ENCODE data around the gene LILRB5. TPM values are rescaled to one million over a fixed set of nuclear protein-coding genes. Genes with fewer than 3 reads are reported as not detected.
"Not testable (repeated sequence)": the region's sequence is repeated elsewhere in the genome, so short reads cannot be mapped to it uniquely, and the experiment has no call there.

Gene LILRB5
- total RNA-seq, 4 donors from 2014 or later, result 0.70 to 5.9 (median 3.3) TPM

DNA sequence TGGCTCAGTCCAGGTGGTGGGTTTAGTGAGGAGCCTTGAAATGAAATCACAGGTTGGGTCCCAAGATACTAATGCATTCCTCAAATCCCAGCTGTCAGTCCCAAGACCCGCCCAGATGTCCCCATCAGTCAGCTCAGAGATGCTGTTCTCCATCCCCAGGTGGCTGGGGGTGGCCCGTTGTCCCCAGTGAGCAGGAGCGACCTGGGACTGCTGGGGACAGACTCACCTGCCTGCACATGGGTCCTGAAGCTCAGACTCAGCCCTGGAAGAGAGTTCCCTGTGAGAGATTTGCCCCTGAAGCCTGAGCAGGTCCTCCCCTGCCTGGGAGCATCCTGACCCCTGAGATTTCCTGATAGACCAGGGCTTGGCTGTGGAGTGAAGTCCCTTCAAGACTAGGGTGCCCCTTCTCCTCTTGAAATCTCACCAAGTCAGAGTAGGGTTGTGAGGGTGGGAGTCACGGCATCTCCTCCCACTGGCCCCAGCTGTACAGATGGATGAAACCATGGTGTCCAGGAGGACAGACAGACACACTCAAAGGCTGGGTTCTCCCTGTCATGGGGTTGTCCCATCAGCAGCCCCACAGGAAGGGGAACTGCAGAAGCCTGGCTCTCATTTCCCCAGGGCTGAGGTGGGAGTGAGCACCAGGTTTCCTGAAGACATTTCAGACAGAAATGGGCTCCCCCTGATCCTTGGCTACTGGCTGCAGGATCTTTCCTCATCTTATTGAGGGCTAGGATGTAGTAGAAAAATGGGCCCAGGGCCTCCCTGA is 41.5 kb upstream of the LILRB5 start:
- TF ChIP-seq, protein P1, sequence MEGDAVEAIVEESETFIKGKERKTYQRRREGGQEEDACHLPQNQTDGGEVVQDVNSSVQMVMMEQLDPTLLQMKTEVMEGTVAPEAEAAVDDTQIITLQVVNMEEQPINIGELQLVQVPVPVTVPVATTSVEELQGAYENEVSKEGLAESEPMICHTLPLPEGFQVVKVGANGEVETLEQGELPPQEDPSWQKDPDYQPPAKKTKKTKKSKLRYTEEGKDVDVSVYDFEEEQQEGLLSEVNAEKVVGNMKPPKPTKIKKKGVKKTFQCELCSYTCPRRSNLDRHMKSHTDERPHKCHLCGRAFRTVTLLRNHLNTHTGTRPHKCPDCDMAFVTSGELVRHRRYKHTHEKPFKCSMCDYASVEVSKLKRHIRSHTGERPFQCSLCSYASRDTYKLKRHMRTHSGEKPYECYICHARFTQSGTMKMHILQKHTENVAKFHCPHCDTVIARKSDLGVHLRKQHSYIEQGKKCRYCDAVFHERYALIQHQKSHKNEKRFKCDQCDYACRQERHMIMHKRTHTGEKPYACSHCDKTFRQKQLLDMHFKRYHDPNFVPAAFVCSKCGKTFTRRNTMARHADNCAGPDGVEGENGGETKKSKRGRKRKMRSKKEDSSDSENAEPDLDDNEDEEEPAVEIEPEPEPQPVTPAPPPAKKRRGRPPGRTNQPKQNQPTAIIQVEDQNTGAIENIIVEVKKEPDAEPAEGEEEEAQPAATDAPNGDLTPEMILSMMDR (IDR thresholded peaks at IDR 0.05 in 4 of 5, conservative IDR thresholded peaks at IDR 0.05 in 1 of 5), result no peak
- TF ChIP-seq POLR2A (IDR thresholded peaks at IDR 0.05), result no peak
- Histone ChIP-seq H3K27me3 (peaks cover 0 to 6% (median 0%) of the 10 kb centered on the region in 3 donors), H3K27ac (no peak overlapping the region), H3K9me3 (no peaks in the 10 kb centered on the region), H3K36me3 (no peaks in the 10 kb centered on the region), H3K4me3 (no peak overlapping the region), H3K4me1 (no peaks in the 10 kb centered on the region)
- intact Hi-C loops (cut with DNase I; ENCODE audit: low total_unique reads), result no loop called here
- no peak for ATAC-seq
- no peak for DNase-seq
- in situ Hi-C loops (cut with MboI; ENCODE audit: low sequenced_read_pairs in 4 of 4), result no loop called here

DNA sequence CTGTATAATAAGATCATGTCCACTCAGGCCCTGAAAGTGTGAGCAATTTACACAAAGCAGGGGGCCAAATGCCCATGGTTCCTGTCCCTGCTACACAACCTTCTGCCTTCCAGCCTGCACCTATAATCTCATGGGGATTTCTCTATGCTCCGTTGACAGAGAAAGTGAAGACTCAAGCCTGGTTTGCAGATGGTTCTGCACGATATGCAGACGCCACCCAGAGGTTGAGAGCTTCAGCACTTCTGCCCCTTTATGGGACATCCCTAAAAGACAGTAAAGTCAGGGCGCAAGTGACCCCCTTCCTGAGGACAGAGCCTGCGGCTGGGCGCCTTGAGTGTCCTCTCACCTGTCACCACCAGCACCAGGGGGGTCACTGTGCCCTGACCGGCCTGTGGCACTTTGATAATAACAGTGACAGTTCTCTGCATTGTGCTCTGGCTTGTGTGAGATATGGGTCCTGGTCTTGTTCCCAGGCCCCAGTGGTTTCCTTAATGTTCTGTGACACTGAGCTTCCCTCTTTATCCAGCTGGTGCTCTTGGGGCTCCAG is 40.8 kb upstream of the LILRB5 start:
- intact Hi-C loops (cut with DNase I; ENCODE audit: low total_unique reads) (no loop called here), in situ Hi-C loops (cut with MboI; ENCODE audit: low sequenced_read_pairs in 4 of 4) (no loop called here)
- no peak for DNase-seq
- Histone ChIP-seq H3K27me3 (peaks cover 0 to 6% (median 0%) of the 10 kb centered on the region in 3 donors), H3K27ac (no peak overlapping the region), H3K36me3 (no peaks in the 10 kb centered on the region), H3K9me3 (no peaks in the 10 kb centered on the region), H3K4me1 (no peaks in the 10 kb centered on the region), H3K4me3 (no peak overlapping the region)
- TF ChIP-seq, protein P1 (IDR thresholded peaks at IDR 0.05 in 4 of 5, conservative IDR thresholded peaks at IDR 0.05 in 1 of 5), result no peak
- TF ChIP-seq POLR2A (IDR thresholded peaks at IDR 0.05), result no peak
- no peak for ATAC-seq

DNA sequence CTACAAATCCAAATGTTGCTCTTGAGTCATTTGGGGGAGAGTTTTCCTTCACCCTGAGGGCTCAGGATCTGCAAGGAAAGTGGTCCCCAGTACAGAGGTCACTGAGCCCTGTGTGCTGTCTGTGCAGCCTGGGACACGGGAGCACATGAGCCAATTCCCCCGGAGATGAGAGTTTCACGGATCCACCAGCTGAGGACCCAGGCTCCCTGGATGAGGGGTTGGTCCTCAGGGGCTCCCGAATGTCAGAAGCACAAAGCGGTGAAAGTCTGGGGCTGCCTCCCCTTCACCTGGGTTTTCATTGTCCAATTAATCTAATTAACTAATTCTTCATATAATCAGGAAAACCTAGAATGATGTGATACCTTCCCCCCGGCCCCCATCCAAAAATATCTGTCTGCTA is 37.5 kb upstream of the LILRB5 start:
- TF ChIP-seq, protein P1 (IDR thresholded peaks at IDR 0.05 in 4 of 5, conservative IDR thresholded peaks at IDR 0.05 in 1 of 5), result no peak
- no peak for TF ChIP-seq POLR2A (IDR thresholded peaks at IDR 0.05)
- in situ Hi-C loops (cut with MboI; ENCODE audit: low sequenced_read_pairs in 4 of 4) (no loop called here), intact Hi-C loops (cut with DNase I; ENCODE audit: low total_unique reads) (no loop called here)
- Histone ChIP-seq H3K27ac (no peak overlapping the region), H3K4me3 (no peak overlapping the region), H3K4me1 (no peaks in the 10 kb centered on the region), H3K36me3 (no peaks in the 10 kb centered on the region), H3K9me3 (no peaks in the 10 kb centered on the region), H3K27me3 (peaks cover 0 to 6% (median 0%) of the 10 kb centered on the region in 3 donors)
- ATAC-seq, result no peak
- no peak for DNase-seq

DNA sequence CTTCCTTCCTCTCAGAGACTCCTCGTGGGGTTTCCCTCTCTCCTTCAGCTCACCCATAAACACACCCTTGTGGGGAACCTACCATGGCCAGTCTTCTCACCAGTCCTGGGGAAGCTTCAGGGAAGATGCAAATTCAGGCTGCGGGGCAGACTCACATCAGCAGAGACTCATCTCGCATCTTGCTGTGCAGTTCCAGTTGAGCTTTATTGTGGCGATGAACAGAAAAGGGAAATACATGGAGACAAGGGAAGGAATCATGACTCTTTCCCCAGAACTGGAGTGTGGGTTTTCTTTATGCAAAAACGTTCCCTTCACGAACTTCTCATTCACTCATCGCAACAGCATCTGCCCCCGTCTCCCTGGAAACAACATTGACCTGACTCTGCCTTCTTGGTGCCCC is 32.1 kb upstream of the LILRB5 start:
- intact Hi-C loops (cut with DNase I; ENCODE audit: low total_unique reads); ATAC-seq; in situ Hi-C loops (cut with MboI; ENCODE audit: low sequenced_read_pairs in 4 of 4); H3K27ac ChIP-seq; H3K9me3 ChIP-seq; H3K36me3 ChIP-seq; DNase-seq; H3K4me1 ChIP-seq; H3K27me3 ChIP-seq; H3K4me3 ChIP-seq: not testable (repeated sequence)

DNA sequence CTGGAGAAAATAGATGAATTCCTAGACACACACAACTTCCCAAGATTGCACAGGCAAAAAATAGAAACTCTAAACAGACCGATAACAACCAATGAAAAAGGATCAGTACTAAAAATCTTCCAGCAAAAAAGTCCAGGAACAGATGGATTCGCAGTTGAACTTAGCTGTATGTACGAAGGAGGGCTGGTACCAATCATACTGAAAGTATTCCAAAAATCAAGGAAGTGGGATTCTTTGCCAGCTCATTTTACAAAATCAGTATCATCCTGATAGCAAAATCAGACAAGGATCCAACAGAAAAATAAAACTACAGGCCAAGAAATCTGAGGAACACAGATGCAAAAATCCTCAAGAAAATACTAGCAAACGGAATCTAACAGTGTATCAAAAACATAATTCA is 30.4 kb upstream of the LILRB5 start:
- intact Hi-C loops (cut with DNase I; ENCODE audit: low total_unique reads), result no loop called here
- ATAC-seq (no peak), DNase-seq (no peak)
- Histone ChIP-seq H3K36me3 (no peaks in the 10 kb centered on the region), H3K27ac (no peak overlapping the region), H3K27me3 (no peaks in the 10 kb centered on the region), H3K4me3 (no peak overlapping the region), H3K9me3 (no peaks in the 10 kb centered on the region), H3K4me1 (no peaks in the 10 kb centered on the region)
- in situ Hi-C loops (cut with MboI; ENCODE audit: low sequenced_read_pairs in 4 of 4), result no loop called here
- TF ChIP-seq, protein P1 (IDR thresholded peaks at IDR 0.05 in 4 of 5, conservative IDR thresholded peaks at IDR 0.05 in 1 of 5), result no peak
- TF ChIP-seq POLR2A (IDR thresholded peaks at IDR 0.05), result no peak

DNA sequence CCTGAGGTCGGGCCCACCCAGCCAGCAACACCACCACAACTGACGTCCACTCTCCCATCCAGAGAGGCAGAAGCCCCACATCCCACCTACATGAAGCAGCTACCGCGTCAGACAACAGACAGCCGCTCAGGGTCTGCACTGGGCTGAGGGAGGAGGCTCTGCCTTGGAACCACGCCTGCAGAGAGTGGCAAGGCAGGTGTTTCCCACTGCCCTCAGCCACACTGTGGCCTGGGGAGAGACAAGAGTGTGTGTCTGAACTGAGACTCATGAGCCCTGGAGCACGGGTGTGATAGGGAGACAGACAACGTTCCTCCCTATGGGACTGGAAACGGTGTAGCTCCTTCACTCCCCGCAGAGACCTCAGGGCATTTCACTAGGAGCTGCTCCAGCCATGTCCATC is 29.2 kb upstream of the LILRB5 start:
- H3K9me3 ChIP-seq; H3K4me1 ChIP-seq; H3K27me3 ChIP-seq; DNase-seq; intact Hi-C loops (cut with DNase I; ENCODE audit: low total_unique reads); ATAC-seq; H3K27ac ChIP-seq; H3K36me3 ChIP-seq; H3K4me3 ChIP-seq; in situ Hi-C loops (cut with MboI; ENCODE audit: low sequenced_read_pairs in 4 of 4): not testable (repeated sequence)

DNA sequence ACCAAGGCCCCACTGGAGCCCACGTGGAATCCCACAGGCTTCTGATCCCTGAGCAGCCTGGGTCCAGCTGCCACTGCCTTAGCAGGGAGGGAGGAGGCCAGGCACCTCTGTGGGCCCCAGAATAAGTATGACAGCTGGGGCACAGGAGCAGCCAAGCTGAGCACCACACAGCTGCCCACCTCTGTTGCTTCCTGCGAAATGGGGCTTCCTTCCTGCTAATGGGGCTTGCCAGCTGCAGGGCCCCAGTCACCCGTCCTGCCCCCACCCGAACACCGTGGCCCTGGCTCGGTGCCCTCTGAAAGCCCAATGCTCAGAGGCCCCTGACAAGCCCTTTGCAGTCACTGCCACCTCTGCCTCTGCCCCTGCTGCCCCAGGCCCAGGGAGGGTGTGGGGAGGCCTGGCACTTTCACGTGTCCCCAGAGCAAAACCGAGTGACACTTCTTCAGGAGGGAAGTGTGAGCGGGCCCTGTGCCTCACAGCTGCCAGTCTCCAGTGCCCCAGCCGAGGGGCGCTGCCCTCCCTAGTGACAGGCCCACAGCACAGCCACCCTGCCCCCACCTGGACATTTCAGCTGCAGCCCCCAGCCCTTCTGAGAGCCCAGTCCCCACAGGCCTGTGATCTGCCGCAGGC is 28.5 kb upstream of the LILRB5 start:
- ATAC-seq, result not testable (repeated sequence)

More for the DNA sequence above, 28.5 kb upstream of the LILRB5 start:
- H3K27ac ChIP-seq; H3K27me3 ChIP-seq; intact Hi-C loops (cut with DNase I; ENCODE audit: low total_unique reads); DNase-seq; H3K36me3 ChIP-seq; H3K9me3 ChIP-seq; in situ Hi-C loops (cut with MboI; ENCODE audit: low sequenced_read_pairs in 4 of 4); H3K4me3 ChIP-seq; H3K4me1 ChIP-seq: not testable (repeated sequence)
